ENCODE results near the gene MYADM.

MYADM gene

DNA sequence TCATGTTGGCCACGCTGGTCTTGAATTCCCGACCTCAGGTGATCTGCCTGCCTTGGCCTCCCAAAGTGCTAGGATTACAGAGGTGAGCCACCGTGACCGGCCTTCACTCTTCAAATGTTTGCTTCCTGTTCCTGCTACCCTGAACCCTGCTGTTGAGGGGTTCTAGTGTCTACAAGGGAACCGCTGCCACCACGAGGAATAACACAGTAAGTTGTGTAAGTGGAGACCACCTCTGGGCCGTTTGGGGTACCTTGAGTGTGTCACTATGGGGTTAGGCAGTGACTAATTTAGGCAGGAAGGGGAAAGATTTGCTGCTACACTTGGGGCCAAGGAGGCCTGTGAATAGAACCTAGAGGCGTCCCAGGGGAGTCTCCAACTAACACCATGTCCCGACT is 2.2 kb upstream of the MYADM start:
- TF ChIP-seq ZFX (IDR thresholded peaks at IDR 0.05; ENCODE audit: borderline replicate concordance) = no peak
- TF ChIP-seq, protein P1, sequence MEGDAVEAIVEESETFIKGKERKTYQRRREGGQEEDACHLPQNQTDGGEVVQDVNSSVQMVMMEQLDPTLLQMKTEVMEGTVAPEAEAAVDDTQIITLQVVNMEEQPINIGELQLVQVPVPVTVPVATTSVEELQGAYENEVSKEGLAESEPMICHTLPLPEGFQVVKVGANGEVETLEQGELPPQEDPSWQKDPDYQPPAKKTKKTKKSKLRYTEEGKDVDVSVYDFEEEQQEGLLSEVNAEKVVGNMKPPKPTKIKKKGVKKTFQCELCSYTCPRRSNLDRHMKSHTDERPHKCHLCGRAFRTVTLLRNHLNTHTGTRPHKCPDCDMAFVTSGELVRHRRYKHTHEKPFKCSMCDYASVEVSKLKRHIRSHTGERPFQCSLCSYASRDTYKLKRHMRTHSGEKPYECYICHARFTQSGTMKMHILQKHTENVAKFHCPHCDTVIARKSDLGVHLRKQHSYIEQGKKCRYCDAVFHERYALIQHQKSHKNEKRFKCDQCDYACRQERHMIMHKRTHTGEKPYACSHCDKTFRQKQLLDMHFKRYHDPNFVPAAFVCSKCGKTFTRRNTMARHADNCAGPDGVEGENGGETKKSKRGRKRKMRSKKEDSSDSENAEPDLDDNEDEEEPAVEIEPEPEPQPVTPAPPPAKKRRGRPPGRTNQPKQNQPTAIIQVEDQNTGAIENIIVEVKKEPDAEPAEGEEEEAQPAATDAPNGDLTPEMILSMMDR (IDR thresholded peaks at IDR 0.05) = no peak
- peak overlapping the region; percentile 93 for H3K27ac ChIP-seq

DNA sequence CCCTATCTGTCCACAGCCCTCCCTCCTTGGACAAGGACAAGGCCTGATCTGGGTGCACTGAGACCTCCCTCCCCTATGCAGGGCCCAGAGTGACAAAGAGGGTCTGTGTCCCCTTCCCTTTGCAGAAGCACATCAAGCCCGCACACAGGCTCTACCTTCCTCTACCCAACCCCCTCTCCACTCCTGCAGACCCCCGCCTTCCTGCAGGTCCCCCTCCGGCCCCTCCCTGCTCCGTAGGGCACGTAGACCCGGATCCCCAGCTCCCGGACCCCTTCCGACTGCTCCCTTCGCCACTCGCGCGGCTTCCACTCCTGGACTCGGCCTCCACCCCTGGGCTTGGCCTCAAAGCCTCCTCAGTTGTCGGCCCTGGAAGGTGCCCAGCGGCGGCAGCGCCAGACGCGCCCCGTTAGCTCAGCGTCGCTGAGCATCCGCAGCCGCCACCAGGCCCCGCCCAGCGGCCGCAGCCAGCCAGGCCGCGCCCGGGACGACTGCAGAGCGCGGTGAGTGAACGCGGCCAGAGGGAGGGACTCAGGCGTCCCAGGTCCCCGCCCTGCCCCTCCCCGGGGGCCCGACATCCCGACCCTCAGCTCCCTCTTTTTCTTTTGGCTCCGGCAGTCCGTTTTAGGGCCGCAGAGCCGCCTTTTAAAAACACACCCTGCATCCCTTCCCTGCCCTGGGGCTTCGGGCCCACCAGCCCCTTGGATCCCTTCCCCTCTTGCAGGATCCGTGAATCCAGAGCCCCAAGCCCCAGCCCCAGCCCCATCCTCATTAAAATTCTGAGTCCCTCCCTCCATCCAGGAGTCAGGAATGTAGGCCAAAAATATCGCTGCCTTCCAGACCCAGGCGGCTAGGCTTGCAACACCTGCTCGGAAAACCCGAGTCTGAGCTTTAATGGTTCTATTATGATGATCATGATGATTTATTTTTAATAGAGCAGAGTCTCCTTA is 1.5 kb upstream of the MYADM start:
- no peak for TF ChIP-seq ZFX (IDR thresholded peaks at IDR 0.05; ENCODE audit: borderline replicate concordance)
- TF ChIP-seq, protein P1 (IDR thresholded peaks at IDR 0.05) = no peak
- H3K27ac ChIP-seq = peak overlapping the region; percentile 93

- TF ChIP-seq ZFX (IDR thresholded peaks at IDR 0.05; ENCODE audit: borderline replicate concordance) = no peak
- TF ChIP-seq, protein P1 (IDR thresholded peaks at IDR 0.05) = no peak
- H3K27ac ChIP-seq = peak overlapping the region; percentile 93
Measured at GRCh38 chr19:53866865-53867224, 838 bp upstream of the MYADM start.

DNA sequence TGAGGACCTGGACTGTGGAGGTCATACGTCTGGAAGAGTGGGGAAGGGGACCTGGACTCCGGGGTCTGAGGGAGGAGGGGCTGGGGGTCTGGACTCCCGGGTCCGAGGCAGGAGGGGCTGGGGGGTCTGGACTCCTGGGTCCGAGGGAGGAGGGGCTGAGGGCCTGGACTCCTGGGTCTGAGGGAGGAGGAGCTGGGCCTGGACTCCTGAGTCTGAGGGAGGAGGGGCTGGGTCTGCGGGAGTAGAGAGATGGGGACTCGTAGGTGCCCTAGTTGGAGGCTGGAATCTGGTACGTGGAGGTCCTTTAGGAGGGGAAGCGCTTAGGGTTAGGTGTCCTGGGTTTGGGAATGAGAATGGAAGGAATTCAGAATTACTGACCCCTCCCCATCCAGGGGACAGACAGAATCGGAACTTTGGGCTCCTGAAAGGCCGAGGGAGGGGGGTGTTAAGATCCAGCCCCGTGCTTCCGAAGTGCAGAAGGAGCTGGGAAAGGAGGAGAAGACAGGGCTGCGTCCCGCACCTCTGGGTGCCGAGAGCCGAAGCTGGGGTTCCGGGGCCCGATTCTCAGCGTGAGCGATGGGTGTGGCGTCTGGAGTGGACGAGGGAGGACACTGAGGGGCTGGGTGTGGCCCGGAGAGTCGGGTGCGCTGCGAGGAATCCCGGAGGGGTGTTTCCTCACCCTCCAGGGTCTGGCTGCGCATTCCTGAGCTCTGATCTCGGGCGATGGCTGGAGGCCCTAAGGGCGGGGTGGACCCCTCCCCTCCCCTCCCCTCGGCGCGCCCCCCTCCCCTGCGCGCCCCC is 608 bp downstream of the MYADM start:
- H3K27ac ChIP-seq = peak overlapping the region; percentile 93
- no peak for TF ChIP-seq ZFX (IDR thresholded peaks at IDR 0.05; ENCODE audit: borderline replicate concordance)
- TF ChIP-seq, protein P1 (IDR thresholded peaks at IDR 0.05) = no peak

DNA sequence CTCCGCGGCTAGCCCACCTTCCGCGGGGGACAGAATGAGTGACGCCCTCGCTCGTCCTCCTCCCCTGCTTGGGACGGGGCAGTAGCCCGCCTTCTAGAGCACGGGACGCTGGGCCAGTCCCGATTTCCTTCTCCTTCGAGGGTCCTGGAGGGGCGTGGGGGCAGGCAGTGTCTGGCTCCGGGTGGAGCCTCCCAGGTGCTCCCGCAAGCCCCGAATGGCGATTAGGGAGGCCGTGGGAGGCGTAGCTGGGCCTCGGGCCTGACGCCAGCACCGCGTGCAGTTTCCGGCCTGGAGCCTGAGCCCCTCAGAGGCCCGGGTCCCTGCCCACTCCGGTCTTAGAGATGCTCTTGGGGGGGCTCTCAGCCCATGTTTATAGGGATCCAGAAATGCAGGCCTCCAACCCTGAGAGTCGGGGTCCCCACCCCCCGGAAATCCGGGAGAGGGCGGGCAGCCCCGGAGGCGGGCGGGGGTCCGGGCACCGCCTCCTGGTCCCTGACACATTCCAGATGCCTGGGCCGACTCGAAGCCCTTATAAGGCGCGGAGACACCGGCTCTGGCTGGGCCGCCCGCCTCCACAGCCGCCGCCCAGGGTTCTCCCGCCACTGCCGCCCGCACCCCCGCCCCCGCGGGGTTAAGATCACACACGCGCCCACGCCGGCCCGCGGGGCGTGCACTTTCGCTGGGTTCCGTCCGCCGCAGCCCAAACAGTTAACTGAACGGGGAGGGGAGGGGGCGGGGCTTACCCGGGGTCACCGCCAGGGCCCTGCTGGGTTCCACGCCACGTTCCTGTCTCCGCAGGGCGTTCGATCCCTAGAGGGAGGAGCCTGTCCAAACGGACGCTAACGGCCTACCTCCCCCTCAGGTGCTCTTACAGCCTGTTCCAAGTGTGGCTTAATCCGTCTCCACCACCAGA is 1.5 kb downstream of the MYADM start:
- H3K27ac ChIP-seq = peak overlapping the region; percentile 93
- no peak for TF ChIP-seq ZFX (IDR thresholded peaks at IDR 0.05; ENCODE audit: borderline replicate concordance)
- TF ChIP-seq, protein P1 (IDR thresholded peaks at IDR 0.05) = no peak; the same call in 1 of the 2 replicates

- peak overlapping the region; percentile 93 for H3K27ac ChIP-seq
Measured at GRCh38 chr19:53869805-53870484, 2.3 kb downstream of the MYADM start.

GRCh38 chr19:53870485-53870844 is 2.8 kb downstream of the MYADM start:
- peak overlapping the region; percentile 36 for H3K27ac ChIP-seq
- TF ChIP-seq, protein P1 (IDR thresholded peaks at IDR 0.05) = no peak
- no peak for TF ChIP-seq ZFX (IDR thresholded peaks at IDR 0.05; ENCODE audit: borderline replicate concordance)
